SK-N-SH (cell line): ENCODE measurements around the gene TMEM164. TPM values are rescaled to one million over a fixed set of nuclear protein-coding genes. Genes with fewer than 3 reads are reported as not detected.

Source experiments
- CTCF ChIA-PET: fragments of 300-600, 350-600 bp; formaldehyde crosslinking; extraction: SDS; loops from one replicate; lab custom pipeline; 2021; lab: Yijun Ruan, JAX
- POLR2A ChIA-PET: fragments of 350-600 bp; sonication (Branson Sonifier 250); formaldehyde crosslinking; extraction: SDS; loops from one replicate; lab custom pipeline; 2020; ENCODE audit warnings: antibody characterized with exemption, inconsistent platforms; lab: Yijun Ruan, JAX
- DNase-seq: peaks from one replicate; pipeline ENCODE4 v3.0.0; 2012
- H2AFZ ChIP-seq: fragments of 200-600 bp; sonication (generic); 2 replicates; pipeline ENCODE4 v1.8.1; 2016; ENCODE audit warnings: antibody characterized with exemption, mild to moderate bottlenecking, low read depth
- H3F3A ChIP-seq: fragments of 200-600 bp; sonication (generic); replicated peaks from 2 replicates; pipeline ENCODE3; 2016; ENCODE audit warnings: antibody characterized with exemption, mild to moderate bottlenecking; ENCODE audit not compliant: insufficient read depth
- H3K27ac ChIP-seq, 2 experiments: fragments of 200-500 bp in 1 of 2; fragments of 200-600 bp in 1 of 2; sonication (Bioruptor generic) in 1 of 2; sonication (generic), shearing (Covaris generic) in 1 of 2; 2 replicates each; pipeline versions ENCODE4 v1.5.1 to v1.6.1; 2014 to 2016; ENCODE audit warnings: low read depth in 2 of 2, inconsistent platforms in 1 of 2, low read length in 1 of 2, mild to moderate bottlenecking in 1 of 2, mixed read lengths in 1 of 2
- H3K27me3 ChIP-seq: fragments of 200-600 bp; sonication (generic), shearing (Covaris generic); 2 replicates; pipeline ENCODE4 v1.6.1; 2016; ENCODE audit warnings: mixed run types; ENCODE audit not compliant: insufficient read depth
- H3K36me3 ChIP-seq, 2 experiments: fragments of 200-500 bp in 1 of 2; fragments of 200-600 bp in 1 of 2; sonication (Bioruptor generic) in 1 of 2; sonication (generic) in 1 of 2; replicated peaks in 1 of 2; 2 replicates each; pipeline versions ENCODE3 to v1.5.1; 2014 to 2016; ENCODE audit warnings: low read length in 1 of 2, mild to moderate bottlenecking in 1 of 2; ENCODE audit not compliant: insufficient read depth in 2 of 2, control insufficient read depth in 1 of 2
- H3K4me1 ChIP-seq, 2 experiments: fragments of 200-500 bp in 1 of 2; fragments of 200-600 bp in 1 of 2; sonication (Bioruptor generic) in 1 of 2; sonication (generic), shearing (Covaris generic) in 1 of 2; 2 replicates each; pipeline versions ENCODE4 v1.5.1 to v1.6.1; 2014 to 2016; ENCODE audit warnings: low read depth in 1 of 2, low read length in 1 of 2, mixed run types in 1 of 2; ENCODE audit not compliant: insufficient read depth in 2 of 2, control insufficient read depth in 1 of 2
- H3K4me2 ChIP-seq: fragments of 200-600 bp; sonication (generic), shearing (Covaris generic); 2 replicates; pipeline ENCODE4 v1.6.1; 2017; ENCODE audit warnings: mixed run types
- H3K4me3 ChIP-seq, 2 experiments: fragments of 200-500 bp in 1 of 2; fragments of 200-600 bp in 1 of 2; sonication (Bioruptor generic) in 1 of 2; sonication (generic), shearing (Covaris generic) in 1 of 2; 2 replicates each; pipeline versions ENCODE4 v1.5.1 to v1.8.1; 2014 to 2016; ENCODE audit warnings: low read depth in 2 of 2, inconsistent platforms in 1 of 2, low read length in 1 of 2, mild to moderate bottlenecking in 1 of 2, mixed read lengths in 1 of 2, moderate library complexity in 1 of 2
- H3K79me2 ChIP-seq: fragments of 200-600 bp; sonication (generic); 2 replicates; pipeline ENCODE4 v1.8.1; 2017; ENCODE audit warnings: mild to moderate bottlenecking; ENCODE audit not compliant: insufficient read depth
- H3K9ac ChIP-seq: fragments of 200-600 bp; sonication (generic); 2 replicates; pipeline ENCODE4 v1.6.1; 2017; ENCODE audit warnings: mixed run types
- H3K9me2 ChIP-seq: fragments of 200-600 bp; sonication (generic); 2 replicates; pipeline ENCODE4 v1.6.1; 2017; ENCODE audit warnings: mixed run types
- H3K9me3 ChIP-seq: fragments of 200-600 bp; sonication (generic); 2 replicates; pipeline ENCODE4 v1.6.1; 2017; ENCODE audit warnings: mixed run types, mild to moderate bottlenecking, moderate library complexity
- H4K20me1 ChIP-seq: fragments of 200-600 bp; sonication (generic); 2 replicates; pipeline ENCODE4 v1.6.1; 2017; ENCODE audit warnings: mild to moderate bottlenecking, mixed run types; ENCODE audit not compliant: insufficient read depth
- CHD2 ChIP-seq: fragments of 150-350 bp; IDR thresholded peaks from 2 replicates; pipeline ENCODE4 v1.6.1; 2018; ENCODE audit warnings: low read length; ENCODE audit not compliant: partially characterized antibody
- EP300 ChIP-seq, 2 experiments: IDR thresholded peaks; 2 replicates each; pipeline versions ENCODE4 v1.4.0 to v1.6.1; 2012; ENCODE audit warnings: borderline replicate concordance in 1 of 2, low read depth in 1 of 2, low read length in 1 of 2
- EZH2phosphoT487 ChIP-seq: fragments of 200-600 bp; sonication (generic); IDR thresholded peaks from 2 replicates; pipeline ENCODE4 v1.6.1; 2017; ENCODE audit warnings: low read depth, mixed run types, mild to moderate bottlenecking, antibody characterized with exemption, moderate library complexity, borderline replicate concordance
- GABPA ChIP-seq: IDR thresholded peaks from 2 replicates; pipeline ENCODE4 v1.4.0; 2012; ENCODE audit warnings: low read depth, mild to moderate bottlenecking
- GATA2 ChIP-seq: sonication (generic); formaldehyde crosslinking; IDR thresholded peaks from 2 replicates; pipeline ENCODE4 v1.5.0; 2020; ENCODE audit warnings: mild to moderate bottlenecking, missing genetic modification reagents
- RAD21 ChIP-seq: IDR thresholded peaks from 2 replicates; pipeline ENCODE4 v1.6.1; 2012; ENCODE audit warnings: mild to moderate bottlenecking, low read length
- SIN3A ChIP-seq: IDR thresholded peaks from 2 replicates; pipeline ENCODE4 v1.6.1; 2012; ENCODE audit warnings: low read depth, mild to moderate bottlenecking, low read length, moderate library complexity, borderline replicate concordance
- USF2 ChIP-seq: fragments of 150-350 bp; IDR thresholded peaks from 2 replicates; pipeline ENCODE4 v1.6.1; 2017; ENCODE audit warnings: antibody characterized with exemption, low read length, low read depth, borderline replicate concordance
- ZBTB33 ChIP-seq: IDR thresholded peaks from 2 replicates; pipeline ENCODE4 v1.4.0; 2012; ENCODE audit warnings: low read depth, borderline replicate concordance
- WGBS: methylation state at CpG from one replicate; pipeline ENCODE4 v1.1.6; 2017; ENCODE audit warnings: low lambda C conversion rate; 5-methylcytosine and 5-hydroxymethylcytosine counted together
- polyA plus RNA-seq, 3 experiments: library from polyadenylated mRNA; depleted of rRNA; stranded (reverse); fragments of >200 nt; gene quantifications; 2 replicates each; pipeline ENCODE4 v1.2.3, GENCODE V29; 2012

TMEM164 gene
- polyA plus RNA-seq, 1 of the 3 experiments (the other 2 are of a cell fraction): 11.9 TPM

- Histone ChIP-seq H3K27me3 (no peaks in the 10 kb centered on the region; the same call in 1 of the 2 replicates), H3K4me2 (no peak overlapping the region), H3K4me3 (no peak overlapping the region), H3F3A (no peaks in the 10 kb centered on the region), H2AFZ (no peak overlapping the region), H4K20me1 (no peaks in the 10 kb centered on the region), H3K9me3 (no peaks in the 10 kb centered on the region), H3K9ac (no peak overlapping the region), H3K9me2 (no peaks in the 10 kb centered on the region), H3K79me2 (peaks cover 4% of the 10 kb centered on the region; the same call in 1 of the 2 replicates), H3K27ac (peak overlapping the region in 1 of 2 experiments; percentile 39; a peak in 1 of 4 replicates), H3K36me3 (peaks cover 0 to 3% of the 10 kb centered on the region in 2 experiments), H3K4me1 (peaks cover 0 to 23% of the 10 kb centered on the region in 2 experiments; a peak in 1 of 4 replicates)
- CTCF ChIA-PET: interaction anchor here (0.8 kb wide), 1 partner anchor 117 kb away, joined by 3 read pairs; no protein-coding TSS in a partner anchor
- TF ChIP-seq GATA2 (peak; percentile 38; the same call in 1 of the 2 replicates), EP300 (IDR thresholded peaks at IDR 0.05; ENCODE audit: borderline replicate concordance in 1 of 2, low read depth in 1 of 2, low read length in 1 of 2) (no peak)
- peak; percentile 45 for DNase-seq
- whole genome bisulfite sequencing: 51% methylated on average over 3 of the region's 3 CpGs
- POLR2A ChIA-PET: no interaction called here
Observed at GRCh38 chrX:110008011-110008635, 5.2 kb downstream of the TMEM164 start.

- Histone ChIP-seq H3K27me3 (peaks cover 5% of the 10 kb centered on the region; the same call in 1 of the 2 replicates), H3K79me2 (peaks cover 3% of the 10 kb centered on the region; the same call in 1 of the 2 replicates), H3K27ac (no peak overlapping the region; a peak in 1 of 4 replicates), H3K9ac (no peak overlapping the region), H3K9me2 (no peaks in the 10 kb centered on the region), H3K4me2 (no peak overlapping the region), H2AFZ (no peak overlapping the region)
- no peak for DNase-seq
- CTCF ChIA-PET: no interaction called here
- TF ChIP-seq RAD21: no peak
- TF ChIP-seq ZBTB33: no peak
- TF ChIP-seq CHD2: no peak
- TF ChIP-seq GATA2: no peak
- TF ChIP-seq EZH2phosphoT487: no peak
- no peak for TF ChIP-seq SIN3A
- no peak for TF ChIP-seq USF2
- TF ChIP-seq GABPA: no peak
- TF ChIP-seq, all 33 proteins: peak for 0
- Histone ChIP-seq H4K20me1 (no peaks in the 10 kb centered on the region), H3K4me3 (no peak overlapping the region), H3K36me3 (peaks cover 0 to 3% of the 10 kb centered on the region in 2 experiments), H3K4me1 (peaks cover 0 to 11% of the 10 kb centered on the region in 2 experiments; a peak in 1 of 4 replicates), H3F3A (no peaks in the 10 kb centered on the region), H3K9me3 (no peaks in the 10 kb centered on the region)
- POLR2A ChIA-PET: no interaction called here
- 44% methylated on average over 3 of the region's 3 CpGs for WGBS
Observed at GRCh38 chrX:110012818-110013485, 10.0 kb downstream of the TMEM164 start.
